ENCODE data around the gene PLA2G4E. TPM values are rescaled to one million over a fixed set of nuclear protein-coding genes. Genes with fewer than 3 reads are reported as not detected.

The PLA2G4E gene
- polyA plus RNA-seq, 3 donors, result not detected

DNA sequence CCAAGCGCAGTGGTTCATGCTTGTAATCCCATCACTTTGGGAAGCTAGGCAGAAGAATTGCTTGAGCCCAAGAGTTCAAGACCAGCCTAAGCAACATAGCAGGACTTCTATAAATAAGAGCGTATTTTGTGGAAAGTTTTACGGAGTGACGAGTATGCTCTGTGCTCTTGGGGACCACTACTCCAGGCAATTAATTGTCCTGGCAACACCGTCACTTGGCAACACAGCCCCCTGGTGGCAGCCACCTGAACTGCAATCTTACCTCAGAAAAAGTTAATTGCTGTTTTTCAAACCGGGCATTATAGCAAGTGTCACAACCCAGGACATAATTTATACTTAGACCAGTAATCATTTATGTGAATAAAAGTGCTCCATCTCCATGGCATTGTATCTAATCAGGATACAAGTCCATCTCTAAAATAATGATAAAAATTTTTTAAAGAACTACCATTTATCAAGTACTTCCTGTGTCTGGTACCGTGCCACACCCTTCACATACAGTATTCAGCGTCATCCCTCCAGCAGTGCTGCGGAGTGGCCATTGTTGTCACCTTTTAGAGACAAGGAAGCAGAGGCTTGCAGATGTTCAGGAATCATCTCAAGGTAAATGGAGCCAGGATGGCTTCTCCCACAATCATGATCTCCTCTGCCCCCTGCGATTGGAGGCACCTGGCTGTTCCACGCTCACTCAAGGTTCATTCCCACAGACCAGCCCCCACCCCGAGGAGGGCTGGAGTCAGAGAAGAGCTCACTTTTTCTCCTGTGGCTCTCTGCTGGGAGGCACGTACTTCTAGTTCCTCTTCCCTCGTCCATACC is 39.0 kb upstream of the PLA2G4E start:
- peak; percentile 46 to 64 (median 61) for DNase-seq
- H3K4me2 ChIP-seq (replicated peaks; ENCODE audit: extremely low read depth, low read length, poor library complexity, severe bottlenecking), result peak overlapping the region; percentile 22

DNA sequence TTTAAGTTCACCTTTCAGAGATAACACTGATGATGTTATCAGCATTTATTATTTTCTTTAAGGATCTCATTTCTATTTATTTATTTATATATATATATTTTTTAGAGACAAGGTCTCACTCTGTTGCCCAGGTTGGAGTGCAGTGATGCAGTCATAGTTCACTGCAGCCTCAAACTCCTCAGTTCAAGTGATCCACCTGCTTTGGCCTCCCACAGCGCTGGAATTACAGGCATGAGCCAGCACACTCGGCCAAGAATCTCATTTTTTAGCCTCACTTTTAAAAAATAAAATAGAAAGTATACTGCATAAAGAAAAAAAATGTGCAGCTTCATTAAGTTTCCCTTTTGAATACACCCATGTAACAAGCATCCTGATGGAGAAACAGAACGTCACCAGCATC is 37.9 kb upstream of the PLA2G4E start:
- no peak overlapping the region for H3K4me2 ChIP-seq (replicated peaks; ENCODE audit: extremely low read depth, low read length, poor library complexity, severe bottlenecking)
- Mint-ChIP-seq H3K4me1 (peaks cover 26% of the 10 kb centered on the region), H3K4me3 (no peak overlapping the region), H3K36me3 (peaks cover 0 to 2% of the 10 kb centered on the region in 2 donors), H3K27ac (peak overlapping the region in 2 of 7 donors; percentile 8 to 20), H3K9me3 (no peaks in the 10 kb centered on the region), H3K27me3 (ENCODE audit: low read depth in 3 of 3) (peaks cover 8 to 20% (median 11%) of the 10 kb centered on the region in 3 donors)
- TF ChIP-seq, protein P1, sequence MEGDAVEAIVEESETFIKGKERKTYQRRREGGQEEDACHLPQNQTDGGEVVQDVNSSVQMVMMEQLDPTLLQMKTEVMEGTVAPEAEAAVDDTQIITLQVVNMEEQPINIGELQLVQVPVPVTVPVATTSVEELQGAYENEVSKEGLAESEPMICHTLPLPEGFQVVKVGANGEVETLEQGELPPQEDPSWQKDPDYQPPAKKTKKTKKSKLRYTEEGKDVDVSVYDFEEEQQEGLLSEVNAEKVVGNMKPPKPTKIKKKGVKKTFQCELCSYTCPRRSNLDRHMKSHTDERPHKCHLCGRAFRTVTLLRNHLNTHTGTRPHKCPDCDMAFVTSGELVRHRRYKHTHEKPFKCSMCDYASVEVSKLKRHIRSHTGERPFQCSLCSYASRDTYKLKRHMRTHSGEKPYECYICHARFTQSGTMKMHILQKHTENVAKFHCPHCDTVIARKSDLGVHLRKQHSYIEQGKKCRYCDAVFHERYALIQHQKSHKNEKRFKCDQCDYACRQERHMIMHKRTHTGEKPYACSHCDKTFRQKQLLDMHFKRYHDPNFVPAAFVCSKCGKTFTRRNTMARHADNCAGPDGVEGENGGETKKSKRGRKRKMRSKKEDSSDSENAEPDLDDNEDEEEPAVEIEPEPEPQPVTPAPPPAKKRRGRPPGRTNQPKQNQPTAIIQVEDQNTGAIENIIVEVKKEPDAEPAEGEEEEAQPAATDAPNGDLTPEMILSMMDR (IDR thresholded peaks at IDR 0.05), result no peak
- H3K9ac ChIP-seq (ENCODE audit: insufficient read depth, low read length, poor library complexity, severe bottlenecking), result no peak overlapping the region
- H2AFZ ChIP-seq (ENCODE audit: insufficient read depth, low read depth, low read length, poor library complexity, severe bottlenecking), result no peak overlapping the region
- no peaks in the 10 kb centered on the region for H3K36me3 ChIP-seq (replicated peaks in 1 of 2; ENCODE audit: control insufficient read depth in 1 of 2, insufficient read depth in 2 of 2, low read length in 2 of 2)
- intact Hi-C loops (cut with micrococcal nuclease), result loop anchor here in 1 of 2 donors (5.0 kb wide), 1 partner anchor 71 kb away; no protein-coding TSS in a partner anchor
- peaks cover 15 to 18% of the 10 kb centered on the region in 2 donors for H3K4me1 ChIP-seq (ENCODE audit: control insufficient read depth in 1 of 2, insufficient read depth in 2 of 2, low read length in 2 of 2)
- no peaks in the 10 kb centered on the region for H3K9me3 ChIP-seq (replicated peaks in 1 of 2; ENCODE audit: control insufficient read depth in 1 of 2, insufficient read depth in 1 of 2, low read length in 2 of 2)
- H3K27me3 ChIP-seq (ENCODE audit: control insufficient read depth in 2 of 2, insufficient read depth in 2 of 2, low read length in 2 of 2), result no peaks in the 10 kb centered on the region
- no peaks in the 10 kb centered on the region for H4K20me1 ChIP-seq (ENCODE audit: insufficient read depth, low read length)
- DNase-seq, result no peak
- H3K27ac ChIP-seq (ENCODE audit: low read depth in 1 of 2, low read length in 2 of 2), result no peak overlapping the region
- no CpG with 5 or more reads among the region's 3 CpGs for WGBS (ENCODE audit: insufficient coverage)
- H3K79me2 ChIP-seq (ENCODE audit: insufficient read depth, low read length), result no peaks in the 10 kb centered on the region
- no peak overlapping the region for H3K4me3 ChIP-seq (replicated peaks in 1 of 3; ENCODE audit: low read depth in 2 of 3, low read length in 3 of 3)

More for the DNA sequence above, 39.0 kb upstream of the PLA2G4E start:
- TF ChIP-seq, protein P1 (IDR thresholded peaks at IDR 0.05), result peak; percentile 99
- H3K27me3 Mint-ChIP-seq (ENCODE audit: low read depth in 3 of 3), result peaks cover 8 to 20% (median 8%) of the 10 kb centered on the region in 3 donors
- intact Hi-C loops (cut with micrococcal nuclease), result loop anchor here in 1 of 2 donors (5.0 kb wide), 1 partner anchor 73 kb away; no protein-coding TSS in a partner anchor
- WGBS (ENCODE audit: insufficient coverage), result 55% methylated on average over 10 of the region's 14 CpGs
- peak overlapping the region; percentile 30 to 40 for H3K4me3 Mint-ChIP-seq
- H3K27ac Mint-ChIP-seq, result peak overlapping the region in 3 of 7 donors; percentile 43 to 63 (median 62)
- H2AFZ ChIP-seq (ENCODE audit: insufficient read depth, low read depth, low read length, poor library complexity, severe bottlenecking), result peak overlapping the region; percentile 41
- no peak overlapping the region for H3K27ac ChIP-seq (ENCODE audit: low read depth in 1 of 2, low read length in 2 of 2)
- H3K4me1 Mint-ChIP-seq, result peaks cover 26% of the 10 kb centered on the region
- H3K9me3 Mint-ChIP-seq, result no peaks in the 10 kb centered on the region
- peaks cover 0 to 2% of the 10 kb centered on the region in 2 donors for H3K36me3 Mint-ChIP-seq
- H4K20me1 ChIP-seq (ENCODE audit: insufficient read depth, low read length), result no peaks in the 10 kb centered on the region
- peaks cover 15 to 18% of the 10 kb centered on the region in 2 donors for H3K4me1 ChIP-seq (ENCODE audit: control insufficient read depth in 1 of 2, insufficient read depth in 2 of 2, low read length in 2 of 2)
- no peaks in the 10 kb centered on the region for H3K9me3 ChIP-seq (replicated peaks in 1 of 2; ENCODE audit: control insufficient read depth in 1 of 2, insufficient read depth in 1 of 2, low read length in 2 of 2)
- H3K4me3 ChIP-seq (replicated peaks in 1 of 3; ENCODE audit: low read depth in 2 of 3, low read length in 3 of 3), result no peak overlapping the region
- no peak overlapping the region for H3K9ac ChIP-seq (ENCODE audit: insufficient read depth, low read length, poor library complexity, severe bottlenecking)
- H3K27me3 ChIP-seq (ENCODE audit: control insufficient read depth in 2 of 2, insufficient read depth in 2 of 2, low read length in 2 of 2), result no peaks in the 10 kb centered on the region
- no peaks in the 10 kb centered on the region for H3K79me2 ChIP-seq (ENCODE audit: insufficient read depth, low read length)
- H3K36me3 ChIP-seq (replicated peaks in 1 of 2; ENCODE audit: control insufficient read depth in 1 of 2, insufficient read depth in 2 of 2, low read length in 2 of 2), result no peaks in the 10 kb centered on the region

Measured in CD14-positive monocyte (primary cell).